ENCODE results near the gene ESCO1.
"Not testable (repeated sequence)": the region's sequence is repeated elsewhere in the genome, so short reads cannot be mapped to it uniquely, and the experiment has no call there.

ESCO1 gene

GRCh38 chr18:21593540-21594257 is 6.8 kb downstream of the ESCO1 start:
- DNase-seq (ENCODE audit: extremely low read depth in 1 of 2, low read depth in 1 of 2) = no peak

DNA sequence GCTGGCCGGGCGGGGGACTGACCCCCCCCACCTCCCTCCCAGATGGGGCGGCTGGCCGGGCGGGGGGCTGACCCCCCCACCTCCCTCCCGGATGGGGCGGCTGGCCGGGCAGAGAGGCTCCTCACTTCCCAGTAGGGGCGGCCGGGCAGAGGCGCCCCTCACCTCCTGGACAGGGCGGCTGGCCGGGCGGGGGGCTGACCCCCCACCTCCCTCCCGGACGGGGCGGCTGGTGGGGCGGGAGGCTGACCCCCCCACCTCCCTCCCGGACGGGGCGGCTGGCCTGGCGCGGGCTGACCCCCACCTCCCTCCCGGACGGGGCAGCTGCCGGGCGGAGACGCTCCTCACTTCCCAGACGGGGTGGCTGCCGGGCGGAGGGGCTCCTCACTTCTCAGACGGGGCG is 8.1 kb downstream of the ESCO1 start:
- not testable (repeated sequence) for DNase-seq (ENCODE audit: extremely low read depth in 1 of 2, low read depth in 1 of 2)

GRCh38 chr18:21584391-21584790 is 16.1 kb downstream of the ESCO1 start:
- DNase-seq (ENCODE audit: extremely low read depth in 1 of 2, low read depth in 1 of 2) = no peak

DNA sequence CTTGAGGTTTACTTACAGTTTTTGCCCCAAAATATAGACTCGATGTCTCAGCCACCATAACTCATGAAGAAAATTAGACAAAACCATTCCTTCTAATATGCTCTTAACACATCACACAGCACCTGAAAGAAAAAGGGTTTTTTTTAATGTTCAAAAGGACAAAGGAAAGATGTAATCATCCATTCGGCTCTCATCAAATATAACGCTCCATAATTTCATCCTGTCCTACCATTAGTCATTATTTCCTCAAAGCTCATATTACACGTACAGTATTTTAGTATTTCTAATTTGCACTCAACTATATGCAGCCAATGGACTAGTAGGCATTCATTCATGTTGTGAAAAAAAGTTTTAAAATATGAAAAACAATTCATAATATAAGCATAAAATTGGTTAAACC is 24.8 kb downstream of the ESCO1 start:
- DNase-seq (ENCODE audit: extremely low read depth in 1 of 2, low read depth in 1 of 2) = no peak

GRCh38 chr18:21571772-21572171 is 28.7 kb downstream of the ESCO1 start:
- DNase-seq (ENCODE audit: extremely low read depth in 1 of 2, low read depth in 1 of 2) = no peak

DNA sequence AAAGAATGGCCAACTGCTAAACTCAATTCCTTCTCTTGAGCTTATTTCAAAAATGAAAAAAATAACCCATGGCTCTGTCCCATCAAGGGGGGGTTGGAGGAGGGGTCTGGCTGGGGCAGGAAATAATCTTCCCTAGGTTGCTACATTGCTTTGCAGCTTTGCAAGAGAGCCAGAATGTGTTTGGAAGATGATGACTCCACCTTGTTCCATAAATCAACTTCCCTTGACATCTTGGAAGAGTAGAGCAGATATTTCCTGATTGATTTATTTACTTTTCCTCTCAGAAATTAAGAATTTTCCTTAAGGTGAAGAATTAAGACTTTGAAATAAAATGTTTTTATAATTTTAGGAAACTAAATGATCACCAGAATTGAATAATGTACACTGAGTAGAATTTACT is 41.3 kb downstream of the ESCO1 start:
- no peak for DNase-seq (ENCODE audit: extremely low read depth in 1 of 2, low read depth in 1 of 2)

- no peak for DNase-seq (ENCODE audit: extremely low read depth in 1 of 2, low read depth in 1 of 2)
These were observed 42.8 kb downstream of the ESCO1 start for GRCh38 chr18:21557607-21558253.

DNA sequence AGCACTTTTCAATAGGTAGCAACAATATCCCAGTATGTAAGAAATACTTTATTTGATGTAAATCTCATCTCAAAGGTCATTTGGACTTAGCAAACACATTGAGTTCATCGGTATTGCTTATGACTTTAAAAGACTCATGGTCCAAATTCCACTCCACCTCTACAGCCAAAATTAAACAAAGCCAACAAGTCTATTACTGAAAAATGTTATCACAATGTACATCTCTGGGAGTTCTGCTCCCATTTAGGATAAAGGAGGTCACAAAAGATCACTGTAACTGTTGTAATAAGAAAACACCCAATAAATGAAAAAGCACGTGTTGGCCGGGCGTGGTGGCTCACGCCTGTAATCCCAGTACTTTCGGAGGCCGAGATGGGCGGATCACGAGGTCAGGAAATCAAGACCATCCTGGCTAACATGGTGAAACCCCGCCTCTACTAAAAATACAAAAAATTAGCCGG is 50.0 kb downstream of the ESCO1 start:
- no peak for DNase-seq (ENCODE audit: extremely low read depth in 1 of 2, low read depth in 1 of 2)

DNA sequence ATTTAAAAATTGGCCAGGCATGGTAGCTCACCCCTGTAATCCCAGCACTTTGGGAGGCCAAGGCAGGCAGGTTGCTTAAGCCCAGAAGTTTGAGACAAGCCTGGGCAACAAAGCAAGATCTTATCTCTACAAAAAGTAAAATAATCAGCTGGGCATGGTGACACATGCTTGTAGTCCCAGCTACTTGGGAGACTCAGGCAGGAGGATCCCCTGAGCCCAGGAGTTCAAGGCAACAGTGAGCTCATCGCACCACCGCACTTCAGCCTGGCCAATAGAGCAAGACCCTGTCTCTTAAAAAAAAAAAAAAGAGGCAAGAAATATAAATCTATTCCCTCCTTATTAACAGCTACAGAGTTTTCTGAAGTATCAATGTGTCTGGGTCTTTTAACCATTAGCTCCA is 51.9 kb downstream of the ESCO1 start:
- DNase-seq (ENCODE audit: extremely low read depth in 1 of 2, low read depth in 1 of 2) = no peak

DNA sequence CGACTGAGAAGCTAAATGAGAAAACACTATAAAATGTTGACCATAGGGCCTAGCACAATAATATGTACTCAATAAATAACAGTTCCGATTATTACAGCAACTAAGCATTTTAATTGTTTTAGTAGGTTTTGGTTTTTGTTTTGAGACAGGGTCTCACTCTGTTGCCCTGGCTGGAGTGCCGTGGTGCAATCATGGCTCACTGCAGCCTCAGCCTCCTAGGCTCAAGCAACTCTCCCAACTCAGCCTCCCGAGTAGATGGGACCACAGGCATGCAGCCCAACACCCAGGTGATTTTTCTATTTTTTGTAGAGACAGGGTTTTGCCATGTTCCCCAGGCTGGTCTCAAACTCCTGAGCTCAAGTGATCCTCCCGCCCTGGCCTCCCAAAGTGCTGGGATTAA is 54.1 kb downstream of the ESCO1 start:
- no peak for DNase-seq (ENCODE audit: extremely low read depth in 1 of 2, low read depth in 1 of 2)

- DNase-seq (ENCODE audit: extremely low read depth in 1 of 2, low read depth in 1 of 2) = no peak
These were observed 62.3 kb downstream of the ESCO1 start for GRCh38 chr18:21538230-21538629.

- DNase-seq (ENCODE audit: extremely low read depth in 1 of 2, low read depth in 1 of 2) = no peak
These were observed 66.2 kb downstream of the ESCO1 start for GRCh38 chr18:21534327-21534726.

DNA sequence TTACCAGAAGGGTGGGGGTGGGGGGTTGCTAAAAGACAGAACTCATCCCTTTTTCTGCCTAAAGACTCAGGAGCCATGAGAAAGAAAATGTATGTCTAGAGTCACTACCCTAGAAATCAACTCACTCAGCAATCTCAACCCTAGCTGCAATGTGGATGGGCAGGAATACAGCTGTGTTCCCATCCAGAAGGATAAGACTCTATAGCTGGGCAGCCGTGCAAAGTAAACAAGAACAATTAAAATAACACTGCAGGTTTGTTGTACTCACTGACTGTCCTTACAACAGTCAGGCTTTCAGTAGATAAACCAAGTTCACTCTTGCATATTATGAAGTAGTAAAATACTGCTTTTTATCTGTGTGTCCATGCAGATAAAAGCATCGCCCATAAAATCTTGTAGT is 74.0 kb downstream of the ESCO1 start:
- DNase-seq (ENCODE audit: extremely low read depth in 1 of 2, low read depth in 1 of 2) = no peak

GRCh38 chr18:21525916-21526315 is 74.6 kb downstream of the ESCO1 start:
- no peak for DNase-seq (ENCODE audit: extremely low read depth in 1 of 2, low read depth in 1 of 2)

DNA sequence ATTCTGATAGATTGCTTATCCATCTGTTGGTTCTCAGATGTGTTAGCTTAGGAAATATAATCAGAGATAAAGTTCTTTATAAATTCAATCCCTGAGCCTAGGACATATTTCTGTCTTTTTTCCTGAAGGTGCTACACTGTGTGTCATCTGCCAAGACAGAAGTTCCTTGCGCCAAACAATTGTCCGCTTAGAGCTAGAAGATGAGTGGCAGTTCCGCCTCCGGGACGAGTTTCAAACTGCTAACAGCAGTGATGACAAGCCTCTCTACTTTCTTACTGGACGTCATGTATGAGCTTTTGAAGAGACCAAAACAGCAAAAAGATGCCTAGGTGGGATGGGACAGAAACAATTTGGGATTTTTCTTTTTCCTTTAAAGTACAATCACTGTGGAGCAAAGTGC is 78.0 kb downstream of the ESCO1 start:
- no peak for DNase-seq (ENCODE audit: extremely low read depth in 1 of 2, low read depth in 1 of 2)

GRCh38 chr18:21513741-21514140 is 86.8 kb downstream of the ESCO1 start:
- DNase-seq (ENCODE audit: extremely low read depth in 1 of 2, low read depth in 1 of 2) = no peak

- DNase-seq (ENCODE audit: extremely low read depth in 1 of 2, low read depth in 1 of 2) = no peak
These were observed 87.2 kb downstream of the ESCO1 start for GRCh38 chr18:21513292-21513691.

DNA sequence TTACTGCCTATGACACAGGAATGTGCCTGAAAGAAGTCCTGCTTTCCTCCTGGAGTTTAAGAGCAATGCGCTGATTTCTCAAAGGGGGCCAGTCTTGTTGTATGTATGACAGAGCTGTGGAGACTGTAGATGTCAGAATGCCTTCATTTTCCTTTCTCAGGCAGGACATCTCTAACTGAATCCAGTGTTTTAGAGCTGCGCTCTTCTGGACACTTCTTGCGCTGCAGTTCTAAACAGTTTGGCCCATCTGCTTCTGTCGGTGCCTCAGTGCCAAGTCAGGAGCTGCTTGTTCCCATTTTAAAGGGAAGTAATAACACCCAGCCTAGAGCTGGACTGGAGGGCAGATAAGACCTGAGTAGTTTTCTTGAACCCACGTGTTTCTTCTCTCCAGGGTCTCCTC is 91.4 kb downstream of the ESCO1 start:
- DNase-seq (ENCODE audit: extremely low read depth in 1 of 2, low read depth in 1 of 2) = no peak

GRCh38 chr18:21507913-21508701 is 92.4 kb downstream of the ESCO1 start:
- DNase-seq (ENCODE audit: extremely low read depth in 1 of 2, low read depth in 1 of 2) = no peak

DNA sequence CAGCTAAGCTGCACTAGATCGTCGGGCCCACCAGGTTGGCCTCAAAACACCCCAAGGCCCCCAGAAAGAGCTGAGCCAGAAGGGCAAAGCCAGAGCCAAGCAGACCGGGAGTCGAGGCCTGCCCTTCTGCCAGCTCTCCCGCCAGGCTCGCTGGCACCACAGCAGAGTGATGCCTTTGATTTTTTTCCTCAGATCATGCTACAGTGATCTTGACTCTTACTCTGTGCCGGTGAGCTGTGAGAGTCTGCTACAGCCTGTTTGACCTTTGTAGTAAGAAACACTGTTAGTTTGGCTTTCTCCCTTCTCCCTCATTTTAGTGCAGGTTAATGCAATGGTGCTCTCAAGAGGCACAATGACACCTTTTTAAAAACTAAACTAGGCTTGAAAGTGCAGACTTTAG is 97.8 kb downstream of the ESCO1 start:
- no peak for DNase-seq (ENCODE audit: extremely low read depth in 1 of 2, low read depth in 1 of 2)

GRCh38 chr18:21499997-21500396 is 100.5 kb downstream of the ESCO1 start:
- DNase-seq (ENCODE audit: extremely low read depth in 1 of 2, low read depth in 1 of 2) = no peak

DNA sequence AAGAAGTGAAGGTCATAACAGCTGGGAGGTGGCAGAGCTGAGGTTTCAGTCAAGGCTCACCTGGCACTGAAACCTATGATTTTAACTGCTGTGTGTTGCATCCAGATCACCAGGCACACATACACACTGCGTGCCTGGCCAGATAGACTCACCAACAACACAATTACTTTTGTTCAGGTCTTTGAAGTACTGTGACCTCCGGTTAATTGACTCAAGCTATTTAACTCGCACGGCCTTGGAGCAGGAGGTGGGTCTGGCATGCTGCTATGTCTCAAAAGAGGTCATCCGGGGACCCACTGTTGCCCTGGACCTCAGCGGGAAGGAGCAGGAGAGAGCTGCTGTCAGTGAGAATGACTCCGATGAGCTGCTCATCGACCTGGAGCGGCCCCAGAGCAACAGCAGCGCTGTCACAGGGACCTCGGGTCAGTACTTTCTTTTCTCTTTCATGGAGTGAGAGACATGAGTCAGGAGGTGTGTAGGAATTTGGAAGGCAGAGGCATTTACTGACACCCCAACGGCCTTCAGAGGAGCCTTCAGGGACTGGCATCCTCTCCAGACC is 104.1 kb downstream of the ESCO1 start:
- no peak for DNase-seq (ENCODE audit: extremely low read depth in 1 of 2, low read depth in 1 of 2)
